ENCODE measurements around the gene ACBD6. TPM values are rescaled to one million over a fixed set of nuclear protein-coding genes. Genes with fewer than 3 reads are reported as not detected.

Gene ACBD6
- polyA plus RNA-seq, 3 donors: 68.9 to 79.7 (median 71.2) TPM

GRCh38 chr1:180392427-180393145, 109.8 kb downstream of the ACBD6 start:
- DNase-seq (ENCODE audit: extremely low read depth in 1 of 11, low read depth in 9 of 11, low spot score in 4 of 11): no peak

- DNase-seq (ENCODE audit: extremely low read depth in 1 of 11, low read depth in 9 of 11, low spot score in 4 of 11): no peak
Measured at GRCh38 chr1:180392020-180392419, 110.4 kb downstream of the ACBD6 start.

GRCh38 chr1:180387413-180387812, 115.0 kb downstream of the ACBD6 start:
- DNase-seq (ENCODE audit: extremely low read depth in 1 of 11, low read depth in 9 of 11, low spot score in 4 of 11): no peak

- no peak for DNase-seq (ENCODE audit: extremely low read depth in 1 of 11, low read depth in 9 of 11, low spot score in 4 of 11)
Measured at GRCh38 chr1:180386745-180387367, 115.5 kb downstream of the ACBD6 start.

- no peak for DNase-seq (ENCODE audit: extremely low read depth in 1 of 11, low read depth in 9 of 11, low spot score in 4 of 11)
Measured at GRCh38 chr1:180385144-180385543, 117.2 kb downstream of the ACBD6 start.

- no peak for DNase-seq (ENCODE audit: extremely low read depth in 1 of 11, low read depth in 9 of 11, low spot score in 4 of 11)
Measured at GRCh38 chr1:180384286-180385005, 117.9 kb downstream of the ACBD6 start.

GRCh38 chr1:180382326-180383115, 119.9 kb downstream of the ACBD6 start:
- no peak for DNase-seq (ENCODE audit: extremely low read depth in 1 of 11, low read depth in 9 of 11, low spot score in 4 of 11)

GRCh38 chr1:180381184-180381580, 121.2 kb downstream of the ACBD6 start:
- DNase-seq (ENCODE audit: extremely low read depth in 1 of 11, low read depth in 9 of 11, low spot score in 4 of 11): no peak

GRCh38 chr1:180380259-180381183, 121.9 kb downstream of the ACBD6 start:
- DNase-seq (ENCODE audit: extremely low read depth in 1 of 11, low read depth in 9 of 11, low spot score in 4 of 11): no peak

- DNase-seq (ENCODE audit: extremely low read depth in 1 of 11, low read depth in 9 of 11, low spot score in 4 of 11): no peak
Measured at GRCh38 chr1:180376800-180377199, 125.6 kb downstream of the ACBD6 start.

GRCh38 chr1:180376253-180376652, 126.1 kb downstream of the ACBD6 start:
- DNase-seq (ENCODE audit: extremely low read depth in 1 of 11, low read depth in 9 of 11, low spot score in 4 of 11): no peak

- DNase-seq (ENCODE audit: extremely low read depth in 1 of 11, low read depth in 9 of 11, low spot score in 4 of 11): no peak
Measured at GRCh38 chr1:180372728-180373127, 129.6 kb downstream of the ACBD6 start.

GRCh38 chr1:180370597-180370996, 131.8 kb downstream of the ACBD6 start:
- DNase-seq (ENCODE audit: extremely low read depth in 1 of 11, low read depth in 9 of 11, low spot score in 4 of 11): no peak

GRCh38 chr1:180370188-180370587, 132.2 kb downstream of the ACBD6 start:
- DNase-seq (ENCODE audit: extremely low read depth in 1 of 11, low read depth in 9 of 11, low spot score in 4 of 11): no peak

GRCh38 chr1:180369061-180369460, 133.3 kb downstream of the ACBD6 start:
- no peak for DNase-seq (ENCODE audit: extremely low read depth in 1 of 11, low read depth in 9 of 11, low spot score in 4 of 11)

GRCh38 chr1:180366371-180367068, 135.9 kb downstream of the ACBD6 start:
- DNase-seq (ENCODE audit: extremely low read depth in 1 of 11, low read depth in 9 of 11, low spot score in 4 of 11): peak in 9 of 11 donors; percentile 8 to 33 (median 22)

GRCh38 chr1:180365039-180365438, 137.3 kb downstream of the ACBD6 start:
- no peak for DNase-seq (ENCODE audit: extremely low read depth in 1 of 11, low read depth in 9 of 11, low spot score in 4 of 11)

Data from renal cortex interstitium (tissue), 11 donors.